IMR-90 (cell line): ENCODE data around the gene CDK12. TPM values are rescaled to one million over a fixed set of nuclear protein-coding genes. Genes with fewer than 3 reads are reported as not detected.

Source experiments
- ATAC-seq: fragments of 200-7000 bp; cut with Tn5 transposase; 2 replicates; pipeline ENCODE4 v1.9.1; 2020; ENCODE audit warnings: low read depth, mild to moderate bottlenecking, moderate library complexity
- BruUV-seq: library from RNA; stranded (reverse); fragments of 400-500 nt; replicated peaks from 2 replicates; lab custom pipeline; 2021; lab: Mats Ljungman, UMichigan
- CTCF ChIA-PET: fragments of 300-600 bp; formaldehyde crosslinking; extraction: SDS; loops from one replicate; lab custom pipeline; 2021; ENCODE audit warnings: antibody characterized with exemption; lab: Yijun Ruan, JAX
- POLR2A ChIA-PET: fragments of 300-600 bp; sonication (Branson Sonifier 250); formaldehyde crosslinking; loops from one replicate; lab custom pipeline; 2022; ENCODE audit warnings: antibody characterized with exemption; ENCODE audit not compliant: unreplicated experiment; lab: Charles Lee
- DNase-seq: peaks from one replicate; pipeline ENCODE4 v3.0.0; 2013
- H2AFZ ChIP-seq: replicated peaks from 2 replicates; pipeline ENCODE3; 2013; ENCODE audit warnings: low read length, mild to moderate bottlenecking; ENCODE audit not compliant: poor library complexity
- H2AK5ac ChIP-seq: 2 replicates; pipeline ENCODE4 v1.6.1; 2013; ENCODE audit warnings: low read depth, low read length, inconsistent platforms
- H2AK9ac ChIP-seq: replicated peaks from 2 replicates; pipeline ENCODE3; 2013; ENCODE audit warnings: mild to moderate bottlenecking, low read depth, low read length, moderate library complexity; ENCODE audit not compliant: poor library complexity
- H2BK120ac ChIP-seq: 2 replicates; pipeline ENCODE4 v1.6.1; 2013; ENCODE audit warnings: low read depth, low read length, inconsistent platforms
- H2BK15ac ChIP-seq: 3 replicates; pipeline ENCODE4 v1.6.1; 2013; ENCODE audit warnings: low read depth, low read length, inconsistent platforms
- H2BK20ac ChIP-seq: 2 replicates; pipeline ENCODE4 v1.6.1; 2013; ENCODE audit warnings: low read depth, mild to moderate bottlenecking, inconsistent platforms, low read length, moderate library complexity
- H2BK5ac ChIP-seq: 2 replicates; pipeline ENCODE4 v1.6.1; 2013; ENCODE audit warnings: mild to moderate bottlenecking, low read depth, low read length, inconsistent platforms; ENCODE audit not compliant: poor library complexity, severe bottlenecking
- H3K14ac ChIP-seq: replicated peaks from 2 replicates; pipeline ENCODE4 v1.6.1; 2013; ENCODE audit warnings: low read depth, low read length, inconsistent platforms
- H3K18ac ChIP-seq: 2 replicates; pipeline ENCODE4 v1.6.1; 2013; ENCODE audit warnings: low read depth, low read length, control low read depth
- H3K23ac ChIP-seq: 2 replicates; pipeline ENCODE4 v1.6.1; 2013; ENCODE audit warnings: low read depth, low read length, inconsistent platforms
- H3K27ac ChIP-seq: 2 replicates; pipeline ENCODE4 v1.5.1; 2013; ENCODE audit warnings: mild to moderate bottlenecking, control low read depth, low read length; ENCODE audit not compliant: insufficient read depth
- H3K27me3 ChIP-seq: 2 replicates; pipeline ENCODE4 v1.6.1; 2013; ENCODE audit warnings: low read length; ENCODE audit not compliant: control insufficient read depth, insufficient read depth
- H3K36me3 ChIP-seq: 2 replicates; pipeline ENCODE4 v1.6.1; 2013; ENCODE audit warnings: low read length, mixed read lengths; ENCODE audit not compliant: control insufficient read depth, insufficient read depth
- H3K4ac ChIP-seq: 2 replicates; pipeline ENCODE4 v1.6.1; 2013; ENCODE audit warnings: low read depth, low read length, inconsistent platforms
- H3K4me1 ChIP-seq: 2 replicates; pipeline ENCODE4 v1.6.1; 2013; ENCODE audit warnings: low read length, mixed read lengths; ENCODE audit not compliant: control insufficient read depth, insufficient read depth
- H3K4me2 ChIP-seq: 2 replicates; pipeline ENCODE4 v1.6.1; 2013; ENCODE audit warnings: low read depth, mild to moderate bottlenecking, control low read depth, low read length, moderate library complexity
- H3K4me3 ChIP-seq: 2 replicates; pipeline ENCODE4 v1.5.1; 2013; ENCODE audit warnings: low read depth, mild to moderate bottlenecking, control low read depth, low read length, moderate library complexity; ENCODE audit not compliant: insufficient read depth
- H3K56ac ChIP-seq: 2 replicates; pipeline ENCODE4 v1.6.1; 2013; ENCODE audit warnings: low read length, inconsistent platforms; ENCODE audit not compliant: insufficient read depth; ENCODE audit errors: extremely low read depth
- H3K79me1 ChIP-seq, 2 experiments: 2 replicates each; pipeline ENCODE4 v1.6.1; 2013; ENCODE audit warnings: low read length in 2 of 2, inconsistent platforms in 1 of 2, low read depth in 1 of 2
- H3K9ac ChIP-seq: 2 replicates; pipeline ENCODE4 v1.6.1; 2013; ENCODE audit warnings: low read depth, low read length, control low read depth
- H3K9me1 ChIP-seq: 2 replicates; pipeline ENCODE4 v1.6.1; 2013; ENCODE audit warnings: low read length, inconsistent platforms; ENCODE audit not compliant: insufficient read depth
- H3K9me3 ChIP-seq: 2 replicates; pipeline ENCODE4 v1.6.1; 2013; ENCODE audit warnings: low read length; ENCODE audit not compliant: control insufficient read depth, insufficient read depth
- H4K20me1 ChIP-seq: 2 replicates; pipeline ENCODE4 v1.6.1; 2013; ENCODE audit warnings: low read length, inconsistent platforms; ENCODE audit not compliant: insufficient read depth
- H4K5ac ChIP-seq: 2 replicates; pipeline ENCODE4 v1.6.1; 2013; ENCODE audit warnings: mild to moderate bottlenecking, low read depth, low read length, control low read depth
- H4K8ac ChIP-seq, 2 experiments: 2 replicates each; pipeline ENCODE4 v1.6.1; 2013; ENCODE audit warnings: low read depth in 2 of 2, low read length in 2 of 2, control low read depth in 1 of 2, inconsistent platforms in 1 of 2
- H4K91ac ChIP-seq: 2 replicates; pipeline ENCODE4 v1.6.1; 2013; ENCODE audit warnings: low read depth, low read length, inconsistent platforms; ENCODE audit not compliant: insufficient read depth
- CTCF ChIP-seq: conservative IDR thresholded peaks from 2 replicates; pipeline ENCODE4 v1.5.1; 2012; ENCODE audit warnings: mild to moderate bottlenecking, low read depth, low read length, improper control_type of control experiment
- MAFK ChIP-seq: IDR thresholded peaks from 2 replicates; pipeline ENCODE4 v1.6.1; 2012; ENCODE audit warnings: low read depth, low read length, improper control_type of control experiment
- MXI1 ChIP-seq: IDR thresholded peaks from 2 replicates; pipeline ENCODE4 v1.6.1; 2012; ENCODE audit warnings: low read depth, mild to moderate bottlenecking, low read length, moderate library complexity, borderline replicate concordance
- RAD21 ChIP-seq: IDR thresholded peaks from 2 replicates; pipeline ENCODE4 v1.6.1; 2012; ENCODE audit warnings: low read length, improper control_type of control experiment
- RCOR1 ChIP-seq: IDR thresholded peaks from 2 replicates; pipeline ENCODE4 v1.6.1; 2012; ENCODE audit warnings: mild to moderate bottlenecking, low read length, improper control_type of control experiment; ENCODE audit not compliant: insufficient replicate concordance
- RFX5 ChIP-seq: IDR thresholded peaks from 2 replicates; pipeline ENCODE4 v1.8.0; 2012; ENCODE audit warnings: low read depth, mild to moderate bottlenecking, low read length, moderate library complexity
- WGBS, 2 experiments: methylation state at CpG; one replicate each; pipeline versions ENCODE4 v1.1.5 to v1.1.7; 2013; ENCODE audit warnings: missing lambda C conversion rate in 2 of 2; ENCODE audit not compliant: insufficient read length in 1 of 2; ENCODE audit errors: extremely low coverage in 2 of 2; 5-methylcytosine and 5-hydroxymethylcytosine counted together
- dilution Hi-C: fragments of 300-500 bp; cut with HindIII; formaldehyde crosslinking; loops from one replicate; pipeline ENCODE4 v1.14.3; 2018; ENCODE audit warnings: low sequenced_read_pairs; ENCODE audit not compliant: unreplicated experiment
- in situ Hi-C: fragments of 300-500 bp; cut with MboI; formaldehyde crosslinking; loops from 3 replicates; pipeline ENCODE4 v1.14.3; 2019; ENCODE audit warnings: low sequenced_read_pairs, inconsistent platforms, mixed read lengths
- intact Hi-C: fragments of 100-400 bp; cut with micrococcal nuclease; formaldehyde crosslinking; loops from 2 replicates; pipeline ENCODE4 v1.10.0; 2022
- polyA plus RNA-seq, 3 experiments: library from polyadenylated mRNA; depleted of rRNA; stranded (reverse); fragments of >200 nt; gene quantifications; 2 replicates each; pipeline ENCODE4 v1.2.3, GENCODE V29; 2012; ENCODE audit warnings: low replicate concordance in 1 of 3
- total RNA-seq: library from RNA; depleted of rRNA; stranded (reverse); fragments of >200 nt; gene quantifications from 2 replicates; pipeline ENCODE4 v1.2.3, GENCODE V29; 2012

CDK12 gene
- total and polyA plus RNA-seq, 2 of the 4 experiments (the other 2 are of a cell fraction): 16.1 to 27.1 TPM

DNA sequence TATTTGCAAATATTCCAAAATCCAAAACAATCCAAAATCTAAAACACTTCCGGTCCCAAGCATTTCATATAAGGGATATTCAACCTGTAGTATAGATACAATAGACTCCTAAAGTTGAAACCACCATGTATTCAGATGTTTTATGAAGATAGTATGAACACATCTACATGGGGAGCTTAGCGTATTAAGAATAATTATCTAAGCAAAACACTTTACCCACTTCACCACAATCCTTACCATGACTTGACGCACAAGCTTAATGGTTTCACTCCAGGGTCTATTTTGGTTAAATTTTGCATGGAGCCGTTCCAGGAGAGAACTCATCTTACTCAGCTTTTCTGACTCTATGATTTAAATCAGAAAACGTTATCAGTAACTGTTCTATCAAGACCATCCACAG lies 13.7 kb upstream of the CDK12 start:
- H2AFZ ChIP-seq: no peak overlapping the region
- CTCF ChIA-PET: no interaction called here

More for the DNA sequence above, 13.7 kb upstream of the CDK12 start:
- H4K20me1 ChIP-seq: peaks cover 4% of the 10 kb centered on the region; the same call in 1 of the 2 replicates
- no peak overlapping the region for H2BK5ac ChIP-seq
- H2AK9ac ChIP-seq: no peak overlapping the region
- dilution Hi-C loops: no loop called here
- no peak overlapping the region for H4K5ac ChIP-seq
- no peak overlapping the region for H2BK15ac ChIP-seq
- no peak overlapping the region for H2BK20ac ChIP-seq
- no peaks in the 10 kb centered on the region for H3K27me3 ChIP-seq
- TF ChIP-seq RCOR1: no peak
- TF ChIP-seq MAFK: no peak
- TF ChIP-seq RAD21: no peak
- TF ChIP-seq MXI1: no peak
- no peak for TF ChIP-seq RFX5
- TF ChIP-seq CTCF: no peak
- H2AK5ac ChIP-seq: no peak overlapping the region
- ATAC-seq: no peak
- no peaks in the 10 kb centered on the region for H3K9me3 ChIP-seq
- DNase-seq: no peak
- WGBS, 2 experiments: 60 to 67% methylated on average over 1 of the region's 5 CpGs
- no peak overlapping the region for H3K4me3 ChIP-seq
- no peak overlapping the region for H3K56ac ChIP-seq
- H3K4me2 ChIP-seq: no peak overlapping the region
- no peak overlapping the region for H3K18ac ChIP-seq
- no peak overlapping the region for H3K9ac ChIP-seq
- no peak overlapping the region for H3K4ac ChIP-seq
- in situ Hi-C loops: no loop called here
- peaks cover 19 to 46% of the 10 kb centered on the region in 2 experiments for H3K79me1 ChIP-seq
- H4K8ac ChIP-seq: no peak overlapping the region
- no peak overlapping the region for H3K23ac ChIP-seq
- no peak overlapping the region for H2BK120ac ChIP-seq
- peaks cover 26% of the 10 kb centered on the region for H3K36me3 ChIP-seq
- no peak overlapping the region for H4K91ac ChIP-seq
- intact Hi-C loops: no loop called here
- H3K27ac ChIP-seq: no peak overlapping the region
- POLR2A ChIA-PET: no interaction called here
- BruUV-seq: no TSS peak
- H3K9me1 ChIP-seq: peaks cover 3% of the 10 kb centered on the region; the same call in 1 of the 2 replicates
- H3K4me1 ChIP-seq: peaks cover 3% of the 10 kb centered on the region; the same call in 1 of the 2 replicates
- no peak overlapping the region for H3K14ac ChIP-seq
